IPS-18c (cell line): Measurements from ENCODE around the gene MTERF4.
"Not testable (repeated sequence)": the region's sequence is repeated elsewhere in the genome, so short reads cannot be mapped to it uniquely, and the experiment has no call there.

Experiments used
- H3K4me3 ChIP-seq: 2 replicates; pipeline ENCODE4 v1.7.0; 2013; ENCODE audit warnings: low read depth, mild to moderate bottlenecking, low read length, moderate library complexity; ENCODE audit not compliant: insufficient read depth
- H3K9me3 ChIP-seq: one replicate; pipeline ENCODE4 v1.6.1; 2013; ENCODE audit warnings: mild to moderate bottlenecking, low read length, moderate library complexity; ENCODE audit not compliant: control insufficient read depth, insufficient read depth

Gene MTERF4

GRCh38 chr2:241103176-241103595 lies 1.1 kb upstream of the MTERF4 start:
- no peaks in the 10 kb centered on the region for H3K9me3 ChIP-seq
- H3K4me3 ChIP-seq = peak overlapping the region; percentile 93

GRCh38 chr2:241099246-241099645 lies 2.8 kb downstream of the MTERF4 start:
- no peaks in the 10 kb centered on the region for H3K9me3 ChIP-seq
- H3K4me3 ChIP-seq = no peak overlapping the region

- Histone ChIP-seq H3K9me3 (no peaks in the 10 kb centered on the region), H3K4me3 (no peak overlapping the region)
Observed at GRCh38 chr2:241096979-241097378, 5.1 kb downstream of the MTERF4 start.

- no peaks in the 10 kb centered on the region for H3K9me3 ChIP-seq
- no peak overlapping the region for H3K4me3 ChIP-seq
Observed at GRCh38 chr2:241095594-241096290, 6.3 kb downstream of the MTERF4 start.

GRCh38 chr2:241094924-241095420 lies 7.1 kb downstream of the MTERF4 start:
- no peak overlapping the region for H3K4me3 ChIP-seq
- no peaks in the 10 kb centered on the region for H3K9me3 ChIP-seq

- Histone ChIP-seq H3K9me3 (no peaks in the 10 kb centered on the region), H3K4me3 (no peak overlapping the region)
Observed at GRCh38 chr2:241094172-241094571, 7.9 kb downstream of the MTERF4 start.

- H3K9me3 ChIP-seq, H3K4me3 ChIP-seq: not testable (repeated sequence)
Observed at GRCh38 chr2:241093133-241093781, 8.8 kb downstream of the MTERF4 start.

- Histone ChIP-seq H3K9me3 (peaks cover 2% of the 10 kb centered on the region), H3K4me3 (no peak overlapping the region)
Observed at GRCh38 chr2:241092677-241093076, 9.4 kb downstream of the MTERF4 start.

GRCh38 chr2:241091734-241092445 lies 10.2 kb downstream of the MTERF4 start:
- H3K9me3 ChIP-seq = peaks cover 2% of the 10 kb centered on the region
- no peak overlapping the region for H3K4me3 ChIP-seq

GRCh38 chr2:241091201-241091600 lies 10.9 kb downstream of the MTERF4 start:
- peaks cover 2% of the 10 kb centered on the region for H3K9me3 ChIP-seq
- no peak overlapping the region for H3K4me3 ChIP-seq

- no peak overlapping the region for H3K4me3 ChIP-seq
Observed at GRCh38 chr2:241088791-241089732, 13.0 kb downstream of the MTERF4 start.

GRCh38 chr2:241088376-241088775 lies 13.7 kb downstream of the MTERF4 start:
- Histone ChIP-seq H3K4me3 (no peak overlapping the region), H3K9me3 (peaks cover 2% of the 10 kb centered on the region)

More at GRCh38 chr2:241088791-241089732, 13.0 kb downstream of the MTERF4 start:
- peaks cover 2% of the 10 kb centered on the region for H3K9me3 ChIP-seq

- Histone ChIP-seq H3K4me3 (no peak overlapping the region), H3K9me3 (peaks cover 2% of the 10 kb centered on the region)
Observed at GRCh38 chr2:241087420-241088268, 14.4 kb downstream of the MTERF4 start.

GRCh38 chr2:241084856-241085444 lies 17.1 kb downstream of the MTERF4 start:
- Histone ChIP-seq H3K9me3 (peaks cover 2% of the 10 kb centered on the region), H3K4me3 (no peak overlapping the region)

- peaks cover 2% of the 10 kb centered on the region for H3K9me3 ChIP-seq
- H3K4me3 ChIP-seq = no peak overlapping the region
Observed at GRCh38 chr2:241083091-241083415, 19.0 kb downstream of the MTERF4 start.
